GM23338 (cell line): ENCODE data around the gene AR. TPM values are rescaled to one million over a fixed set of nuclear protein-coding genes. Genes with fewer than 3 reads are reported as not detected.
"Not testable (repeated sequence)": the region's sequence is repeated elsewhere in the genome, so short reads cannot be mapped to it uniquely, and the experiment has no call there.

ENCODE experiments used
- ATAC-seq: fragments of 200-7000 bp; cut with Tn5 transposase; 3 replicates; pipeline ENCODE4 v1.9.1; 2020
- DNase-seq: peaks from one replicate; pipeline ENCODE4 v3.0.0-alpha.2; 2015; ENCODE audit warnings: low spot score
- H2AFZ ChIP-seq: fragments of 200-600 bp; sonication (generic); 2 replicates; pipeline ENCODE4 v1.8.0; 2016; ENCODE audit warnings: antibody characterized with exemption, mild to moderate bottlenecking, moderate library complexity
- H3F3A ChIP-seq: fragments of 200-600 bp; sonication (generic); replicated peaks from 2 replicates; pipeline ENCODE4 v1.8.0; 2017; ENCODE audit warnings: antibody characterized with exemption, mixed run types, low read depth
- H3K27ac ChIP-seq: fragments of 200-600 bp; sonication (generic); 2 replicates; pipeline ENCODE4 v1.6.1; 2016; ENCODE audit warnings: low read depth
- H3K27me3 ChIP-seq: fragments of 200-600 bp; sonication (generic); 2 replicates; pipeline ENCODE4 v1.8.0; 2016; ENCODE audit warnings: mild to moderate bottlenecking, mixed run types, moderate library complexity; ENCODE audit not compliant: insufficient read depth
- H3K36me3 ChIP-seq: fragments of 200-600 bp; sonication (generic); 2 replicates; pipeline ENCODE4 v1.8.0; 2016; ENCODE audit warnings: mild to moderate bottlenecking; ENCODE audit not compliant: insufficient read depth
- H3K4me1 ChIP-seq: fragments of 200-600 bp; sonication (generic); 2 replicates; pipeline ENCODE4 v1.8.0; 2016; ENCODE audit warnings: mild to moderate bottlenecking, moderate library complexity; ENCODE audit not compliant: insufficient read depth
- H3K4me2 ChIP-seq: fragments of 200-600 bp; sonication (generic); 2 replicates; pipeline ENCODE4 v1.7.1; 2017; ENCODE audit warnings: mixed run types
- H3K4me3 ChIP-seq: fragments of 200-600 bp; sonication (generic); 2 replicates; pipeline ENCODE4 v1.6.1; 2016; ENCODE audit warnings: mixed run types
- H3K79me2 ChIP-seq: fragments of 200-600 bp; sonication (generic); replicated peaks from 2 replicates; pipeline ENCODE4 v1.8.0; 2017; ENCODE audit warnings: mild to moderate bottlenecking; ENCODE audit not compliant: insufficient read depth
- H3K9me2 ChIP-seq: fragments of 200-600 bp; sonication (generic); 2 replicates; pipeline ENCODE4 v1.8.0; 2017; ENCODE audit not compliant: insufficient read depth
- H4K20me1 ChIP-seq: fragments of 200-600 bp; sonication (generic); replicated peaks from 2 replicates; pipeline ENCODE4 v1.8.0; 2017; ENCODE audit warnings: mild to moderate bottlenecking; ENCODE audit not compliant: insufficient read depth
- H3K27ac Mint-ChIP-seq: 2 replicates; pipeline ENCODE4 v1.8.0; 2020; ENCODE audit warnings: inconsistent platforms, mild to moderate bottlenecking, moderate library complexity, mixed read lengths
- H3K27me3 Mint-ChIP-seq: 3 replicates; pipeline ENCODE4 v1.8.0; 2022; ENCODE audit warnings: low read depth, mild to moderate bottlenecking, moderate library complexity, mixed read lengths, inconsistent platforms; ENCODE audit not compliant: insufficient read depth, poor library complexity
- H3K36me3 Mint-ChIP-seq: 3 replicates; pipeline ENCODE4 v1.8.0; 2021; ENCODE audit warnings: low read depth, mild to moderate bottlenecking, inconsistent platforms, moderate library complexity, mixed read lengths
- H3K4me1 Mint-ChIP-seq: 3 replicates; pipeline ENCODE4 v1.8.0; 2020; ENCODE audit warnings: mild to moderate bottlenecking, inconsistent platforms, mixed read lengths
- H3K4me3 Mint-ChIP-seq: 3 replicates; pipeline ENCODE4 v1.8.0; 2021; ENCODE audit warnings: moderate library complexity, mild to moderate bottlenecking, inconsistent platforms, mixed read lengths
- H3K9me3 Mint-ChIP-seq: 3 replicates; pipeline ENCODE4 v1.8.0; 2020; ENCODE audit warnings: moderate library complexity, mild to moderate bottlenecking, inconsistent platforms, mixed read lengths
- CREB1 ChIP-seq: fragments of 250-450 bp; sonication (Bioruptor Pico); IDR thresholded peaks from 2 replicates; pipeline ENCODE4 v1.5.0; 2020; ENCODE audit warnings: low read depth, mild to moderate bottlenecking, moderate library complexity
- EZH2phosphoT487 ChIP-seq: fragments of 200-600 bp; sonication (generic); IDR thresholded peaks from one replicate; pipeline ENCODE4 v1.8.1; 2018; ENCODE audit warnings: antibody characterized with exemption; ENCODE audit not compliant: unreplicated experiment
- JUNB ChIP-seq: IDR thresholded peaks from one replicate; pipeline ENCODE4 v1.6.1; 2016; ENCODE audit warnings: antibody characterized with exemption; ENCODE audit not compliant: unreplicated experiment
- NANOG ChIP-seq: IDR thresholded peaks from 2 replicates; pipeline ENCODE4 v1.6.1; 2016; ENCODE audit warnings: antibody characterized with exemption, borderline replicate concordance
- POLR2AphosphoS5 ChIP-seq: IDR thresholded peaks from 2 replicates; pipeline ENCODE4 v1.6.1; 2016; ENCODE audit warnings: antibody characterized with exemption, low read depth
- STAT1 ChIP-seq: IDR thresholded peaks from one replicate; pipeline ENCODE4 v1.6.1; 2016; ENCODE audit warnings: antibody characterized with exemption; ENCODE audit not compliant: unreplicated experiment
- ZNF114 ChIP-seq: fragments of 250-450 bp; sonication (Bioruptor Pico); IDR thresholded peaks from 2 replicates; pipeline ENCODE4 v1.5.0; 2020; ENCODE audit warnings: mild to moderate bottlenecking, moderate library complexity
- ZNF331 ChIP-seq: fragments of 250-450 bp; sonication (Bioruptor Pico); IDR thresholded peaks from 2 replicates; pipeline ENCODE4 v1.5.0; 2020; ENCODE audit warnings: low read depth, mild to moderate bottlenecking, moderate library complexity
- polyA plus RNA-seq: library from polyadenylated mRNA; unstranded; fragments of >200 nt; fragmentation: Nextera tagmentation; extraction: Ambion mirVana; gene quantifications from 2 replicates; pipeline ENCODE4 v1.2.1, GENCODE V29; 2016
- total RNA-seq: library from RNA; depleted of rRNA; stranded (reverse); fragments of >200 nt; shearing (Covaris generic); gene quantifications from 2 replicates; pipeline ENCODE4 v1.2.3, GENCODE V29; 2014
- TF ChIP-seq, protein P1 (sequence below): IDR thresholded peaks from one replicate; pipeline ENCODE4 v1.6.1; 2018; ENCODE audit warnings: antibody characterized with exemption; ENCODE audit not compliant: unreplicated experiment

Gene AR
- total and polyA plus RNA-seq, 2 experiments from 2014 or later, result 11.2 to 13.3 TPM

DNA sequence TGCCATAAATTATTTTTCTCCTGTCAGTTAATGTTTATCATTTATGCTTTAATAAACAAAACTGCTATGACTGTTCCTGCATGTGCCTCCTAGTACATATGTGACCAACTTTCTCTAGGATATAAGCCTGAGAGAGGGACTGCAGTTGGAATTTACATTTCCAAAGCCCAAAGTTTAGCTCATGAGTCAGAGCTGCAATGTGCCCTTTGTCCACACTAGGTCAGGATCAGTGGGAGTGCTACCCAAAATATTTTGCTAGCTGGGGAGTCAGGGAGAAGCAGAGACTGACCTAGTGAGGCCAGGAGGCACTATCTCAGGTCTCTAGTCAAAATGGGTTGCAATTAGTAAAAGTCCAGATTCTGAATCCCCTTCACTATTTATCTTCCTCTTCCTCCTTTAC, 92.7 kb downstream of the AR start:
- Mint-ChIP-seq H3K9me3 (peaks cover 15% of the 10 kb centered on the region; the same call in 2 of the 3 replicates), H3K27ac (no peak overlapping the region), H3K27me3 (no peaks in the 10 kb centered on the region), H3K4me3 (no peak overlapping the region), H3K4me1 (peaks cover 16% of the 10 kb centered on the region), H3K36me3 (peaks cover 30% of the 10 kb centered on the region)
- H3K4me1 ChIP-seq, result 0 out of 2 replicates have a peak, but pooled peaks cover 11% of the 10 kb centered on the region
- peak overlapping the region; percentile 30; the same call in 1 of the 2 replicates for H3K4me2 ChIP-seq
- no peaks in the 10 kb centered on the region for H3K27me3 ChIP-seq
- peak; percentile 78 for ATAC-seq
- H3K9me2 ChIP-seq, result no peaks in the 10 kb centered on the region
- peak; percentile 21 for DNase-seq
- peaks cover 45% of the 10 kb centered on the region for H3K79me2 ChIP-seq
- H3K27ac ChIP-seq, result no peak overlapping the region
- H3K36me3 ChIP-seq, result no peaks in the 10 kb centered on the region
- no peak overlapping the region for H2AFZ ChIP-seq
- no peak overlapping the region for H3K4me3 ChIP-seq
- no peaks in the 10 kb centered on the region for H4K20me1 ChIP-seq
- no peak for TF ChIP-seq EZH2phosphoT487
- TF ChIP-seq ZNF331 (CRISPR knock-in tag), result no peak
- TF ChIP-seq ZNF114 (CRISPR knock-in tag), result no peak
- TF ChIP-seq STAT1, result no peak
- TF ChIP-seq, protein P1, sequence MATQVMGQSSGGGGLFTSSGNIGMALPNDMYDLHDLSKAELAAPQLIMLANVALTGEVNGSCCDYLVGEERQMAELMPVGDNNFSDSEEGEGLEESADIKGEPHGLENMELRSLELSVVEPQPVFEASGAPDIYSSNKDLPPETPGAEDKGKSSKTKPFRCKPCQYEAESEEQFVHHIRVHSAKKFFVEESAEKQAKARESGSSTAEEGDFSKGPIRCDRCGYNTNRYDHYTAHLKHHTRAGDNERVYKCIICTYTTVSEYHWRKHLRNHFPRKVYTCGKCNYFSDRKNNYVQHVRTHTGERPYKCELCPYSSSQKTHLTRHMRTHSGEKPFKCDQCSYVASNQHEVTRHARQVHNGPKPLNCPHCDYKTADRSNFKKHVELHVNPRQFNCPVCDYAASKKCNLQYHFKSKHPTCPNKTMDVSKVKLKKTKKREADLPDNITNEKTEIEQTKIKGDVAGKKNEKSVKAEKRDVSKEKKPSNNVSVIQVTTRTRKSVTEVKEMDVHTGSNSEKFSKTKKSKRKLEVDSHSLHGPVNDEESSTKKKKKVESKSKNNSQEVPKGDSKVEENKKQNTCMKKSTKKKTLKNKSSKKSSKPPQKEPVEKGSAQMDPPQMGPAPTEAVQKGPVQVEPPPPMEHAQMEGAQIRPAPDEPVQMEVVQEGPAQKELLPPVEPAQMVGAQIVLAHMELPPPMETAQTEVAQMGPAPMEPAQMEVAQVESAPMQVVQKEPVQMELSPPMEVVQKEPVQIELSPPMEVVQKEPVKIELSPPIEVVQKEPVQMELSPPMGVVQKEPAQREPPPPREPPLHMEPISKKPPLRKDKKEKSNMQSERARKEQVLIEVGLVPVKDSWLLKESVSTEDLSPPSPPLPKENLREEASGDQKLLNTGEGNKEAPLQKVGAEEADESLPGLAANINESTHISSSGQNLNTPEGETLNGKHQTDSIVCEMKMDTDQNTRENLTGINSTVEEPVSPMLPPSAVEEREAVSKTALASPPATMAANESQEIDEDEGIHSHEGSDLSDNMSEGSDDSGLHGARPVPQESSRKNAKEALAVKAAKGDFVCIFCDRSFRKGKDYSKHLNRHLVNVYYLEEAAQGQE, result no peak
- no peak for TF ChIP-seq JUNB
- TF ChIP-seq CREB1 (CRISPR knock-in tag), result no peak
- no peak for TF ChIP-seq POLR2AphosphoS5
- TF ChIP-seq NANOG, result no peak
- no peaks in the 10 kb centered on the region for H3F3A ChIP-seq

DNA sequence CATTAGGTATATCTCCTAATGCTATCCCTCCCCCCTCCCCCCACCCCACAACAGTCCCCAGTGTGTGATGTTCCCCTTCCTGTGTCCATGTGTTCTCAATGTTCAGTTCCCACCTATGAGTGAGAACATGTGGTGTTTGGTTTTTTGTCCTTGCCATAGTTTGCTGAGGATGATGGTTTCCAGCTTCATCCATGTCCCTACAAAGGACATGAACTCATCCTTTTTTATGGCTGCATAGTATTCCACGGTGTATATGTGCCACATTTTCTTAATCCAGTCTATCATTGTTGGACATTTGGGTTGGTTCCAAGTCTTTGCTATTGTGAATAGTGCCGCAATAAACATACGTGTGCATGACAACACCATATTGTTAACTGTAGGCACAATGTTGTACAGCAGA, 93.5 kb downstream of the AR start:
- Mint-ChIP-seq H3K4me1 (peaks cover 16% of the 10 kb centered on the region), H3K9me3 (peaks cover 14% of the 10 kb centered on the region; the same call in 2 of the 3 replicates), H3K36me3 (peaks cover 23% of the 10 kb centered on the region)
- H2AFZ ChIP-seq, H4K20me1 ChIP-seq, H3F3A ChIP-seq, H3K27me3 Mint-ChIP-seq, DNase-seq, ATAC-seq, H3K36me3 ChIP-seq, H3K4me2 ChIP-seq, H3K4me3 Mint-ChIP-seq, H3K4me3 ChIP-seq, H3K9me2 ChIP-seq, H3K27ac ChIP-seq, H3K27me3 ChIP-seq, H3K27ac Mint-ChIP-seq: not testable (repeated sequence)
- H3K4me1 ChIP-seq, result 0 out of 2 replicates have a peak, but pooled peaks cover 11% of the 10 kb centered on the region
- H3K79me2 ChIP-seq, result peaks cover 45% of the 10 kb centered on the region
